Osteocyte (in vitro differentiated cells): ENCODE measurements around the gene TXLNA. TPM values are rescaled to one million over a fixed set of nuclear protein-coding genes. Genes with fewer than 3 reads are reported as not detected.

Experiments used
- DNase-seq: peaks from one replicate; pipeline ENCODE4 v3.0.0; 2021; ENCODE audit warnings: mixed read lengths; ENCODE audit not compliant: unreplicated experiment; ENCODE audit errors: extremely low spot score
- H3K27ac Mint-ChIP-seq: one replicate; pipeline ENCODE4 v1.8.0; 2021; ENCODE audit warnings: mild to moderate bottlenecking, mixed read lengths; ENCODE audit not compliant: unreplicated experiment
- H3K27me3 Mint-ChIP-seq: one replicate; pipeline ENCODE4 v1.8.0; 2021; ENCODE audit warnings: mixed read lengths; ENCODE audit not compliant: unreplicated experiment
- H3K36me3 Mint-ChIP-seq: one replicate; pipeline ENCODE4 v1.8.0; 2021; ENCODE audit warnings: mixed read lengths; ENCODE audit not compliant: unreplicated experiment
- H3K4me1 Mint-ChIP-seq: one replicate; pipeline ENCODE4 v1.8.0; 2021; ENCODE audit warnings: mixed read lengths; ENCODE audit not compliant: unreplicated experiment
- H3K4me3 Mint-ChIP-seq: one replicate; pipeline ENCODE4 v1.8.0; 2021; ENCODE audit warnings: mild to moderate bottlenecking, moderate library complexity, mixed read lengths; ENCODE audit not compliant: unreplicated experiment
- H3K9me3 Mint-ChIP-seq: one replicate; pipeline ENCODE4 v1.8.0; 2021; ENCODE audit warnings: mixed read lengths; ENCODE audit not compliant: unreplicated experiment
- CTCF ChIP-seq: fragments of 200-600 bp; sonication (generic); IDR thresholded peaks from 2 replicates; pipeline ENCODE4 v1.5.0; 2021; ENCODE audit warnings: antibody characterized with exemption, mild to moderate bottlenecking, moderate library complexity
- total RNA-seq: library from RNA; stranded (reverse); gene quantifications from 2 replicates; pipeline ENCODE4 v1.2.1, GENCODE V29; 2021

TXLNA gene
- total RNA-seq, 1 donor from 2014 or later, result 77.3 TPM

DNA sequence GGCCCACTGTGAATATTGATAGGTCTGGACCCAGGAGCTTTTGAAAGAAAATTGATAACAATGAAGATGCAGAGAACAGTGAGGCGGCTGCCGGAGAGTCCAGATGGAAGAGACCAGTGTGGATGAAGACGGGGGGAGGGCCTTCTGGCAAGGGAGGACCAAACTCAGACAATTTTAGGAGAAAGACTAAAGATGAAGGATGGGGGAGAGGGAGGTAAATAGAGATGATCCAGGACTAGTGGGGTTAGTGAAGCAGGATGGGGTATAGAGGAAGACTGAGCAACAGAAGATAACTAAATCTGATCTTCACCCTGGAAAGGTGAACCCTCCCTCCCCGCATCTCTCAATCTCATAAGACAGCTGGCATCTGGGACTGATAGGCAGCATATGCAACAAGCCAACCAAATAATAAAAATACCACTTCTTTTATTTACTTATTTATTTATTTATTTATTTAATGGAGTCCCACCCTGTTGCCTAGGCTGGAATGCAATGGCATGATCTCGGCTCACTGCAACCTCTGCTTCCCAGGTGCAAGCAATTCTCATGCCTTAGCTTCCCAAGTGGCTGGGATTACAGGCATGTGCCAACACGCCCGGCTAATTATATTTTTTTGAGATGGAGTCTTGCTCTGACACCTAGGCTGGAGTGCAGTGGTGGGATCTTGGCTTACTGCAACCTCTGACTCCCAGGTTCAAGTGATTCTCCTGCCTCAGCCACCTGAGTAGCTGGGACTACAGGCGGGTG lies 53.3 kb downstream of the TXLNA start:
- peaks cover 10% of the 10 kb centered on the region for H3K4me1 Mint-ChIP-seq
- no peak overlapping the region for H3K4me3 Mint-ChIP-seq
- H3K27me3 Mint-ChIP-seq, result no peaks in the 10 kb centered on the region
- TF ChIP-seq CTCF, result no peak
- DNase-seq, result no peak
- no peaks in the 10 kb centered on the region for H3K9me3 Mint-ChIP-seq
- peaks cover 19% of the 10 kb centered on the region for H3K36me3 Mint-ChIP-seq
- no peak overlapping the region for H3K27ac Mint-ChIP-seq

DNA sequence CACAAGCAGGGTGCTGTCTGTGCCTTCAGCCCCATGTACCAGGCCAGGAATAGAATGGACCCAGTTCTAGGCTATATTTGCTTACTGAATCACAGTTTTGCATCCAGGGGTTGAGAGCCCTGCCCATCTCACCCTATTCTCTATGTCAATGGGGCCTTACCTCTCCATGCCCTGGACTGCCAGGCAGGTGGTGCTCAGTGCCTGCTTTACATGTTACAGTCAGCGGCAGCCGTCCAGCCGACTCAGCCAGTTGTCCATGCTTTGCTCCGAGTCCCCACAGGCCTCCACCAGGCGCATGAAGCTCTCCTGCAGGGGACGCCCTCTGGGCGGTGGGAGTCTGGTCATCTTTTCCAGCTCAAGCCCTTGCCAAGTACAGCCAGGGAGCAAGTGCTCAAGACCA lies 55.3 kb downstream of the TXLNA start:
- Mint-ChIP-seq H3K4me1 (peaks cover 10% of the 10 kb centered on the region), H3K9me3 (no peaks in the 10 kb centered on the region), H3K36me3 (peaks cover 7% of the 10 kb centered on the region), H3K27me3 (no peaks in the 10 kb centered on the region), H3K4me3 (no peak overlapping the region), H3K27ac (no peak overlapping the region)
- DNase-seq, result no peak
- TF ChIP-seq CTCF, result no peak

- Mint-ChIP-seq H3K36me3 (no peaks in the 10 kb centered on the region), H3K27ac (no peak overlapping the region), H3K9me3 (no peaks in the 10 kb centered on the region), H3K4me1 (peaks cover 31% of the 10 kb centered on the region), H3K4me3 (peak overlapping the region; percentile 88), H3K27me3 (no peaks in the 10 kb centered on the region)
- no peak for DNase-seq
- TF ChIP-seq CTCF, result no peak
These were observed 59.9 kb downstream of the TXLNA start for GRCh38 chr1:32239337-32239736.

GRCh38 chr1:32239790-32240139 lies 60.3 kb downstream of the TXLNA start:
- Mint-ChIP-seq H3K36me3 (no peaks in the 10 kb centered on the region), H3K27ac (no peak overlapping the region)

More at GRCh38 chr1:32239790-32240139, 60.3 kb downstream of the TXLNA start:
- Mint-ChIP-seq H3K4me1 (peaks cover 31% of the 10 kb centered on the region), H3K9me3 (no peaks in the 10 kb centered on the region), H3K4me3 (peak overlapping the region; percentile 88), H3K27me3 (no peaks in the 10 kb centered on the region)
- DNase-seq, result no peak
- no peak for TF ChIP-seq CTCF
